HG02884 (cell line): Measurements from ENCODE around the gene PUDP.
"Not testable (repeated sequence)": the region's sequence is repeated elsewhere in the genome, so short reads cannot be mapped to it uniquely, and the experiment has no call there.

ENCODE experiments used
- ATAC-seq: cut with Tn5 transposase; IDR thresholded peaks from one replicate; pipeline ENCODE4 v1.9.1; 2021; ENCODE audit warnings: mild to moderate bottlenecking, moderate library complexity; ENCODE audit not compliant: unreplicated experiment

Gene PUDP

GRCh38 chrX:7045238-7045955 lies 102.6 kb downstream of the PUDP start:
- ATAC-seq = no peak

GRCh38 chrX:7043796-7044433 lies 104.0 kb downstream of the PUDP start:
- ATAC-seq = not testable (repeated sequence)

GRCh38 chrX:7028246-7028645 lies 119.7 kb downstream of the PUDP start:
- ATAC-seq = no peak

- no peak for ATAC-seq
Measured at GRCh38 chrX:7027071-7027470, 120.9 kb downstream of the PUDP start.

GRCh38 chrX:7026365-7026764 lies 121.6 kb downstream of the PUDP start:
- ATAC-seq = not testable (repeated sequence)

GRCh38 chrX:7025471-7025870 lies 122.5 kb downstream of the PUDP start:
- no peak for ATAC-seq

- ATAC-seq = no peak
Measured at GRCh38 chrX:7024850-7025249, 123.1 kb downstream of the PUDP start.

- not testable (repeated sequence) for ATAC-seq
Measured at GRCh38 chrX:7022996-7023395, 125.0 kb downstream of the PUDP start.

- ATAC-seq = no peak
Measured at GRCh38 chrX:7021991-7022390, 126.0 kb downstream of the PUDP start.

- no peak for ATAC-seq
Measured at GRCh38 chrX:7019555-7019954, 128.4 kb downstream of the PUDP start.

GRCh38 chrX:7012262-7012834 lies 135.6 kb downstream of the PUDP start:
- not testable (repeated sequence) for ATAC-seq

- not testable (repeated sequence) for ATAC-seq
Measured at GRCh38 chrX:7010897-7011296, 137.1 kb downstream of the PUDP start.

GRCh38 chrX:7007328-7007727 lies 140.6 kb downstream of the PUDP start:
- ATAC-seq = not testable (repeated sequence)
